ENCODE results near the gene APOA4.

The APOA4 gene

DNA sequence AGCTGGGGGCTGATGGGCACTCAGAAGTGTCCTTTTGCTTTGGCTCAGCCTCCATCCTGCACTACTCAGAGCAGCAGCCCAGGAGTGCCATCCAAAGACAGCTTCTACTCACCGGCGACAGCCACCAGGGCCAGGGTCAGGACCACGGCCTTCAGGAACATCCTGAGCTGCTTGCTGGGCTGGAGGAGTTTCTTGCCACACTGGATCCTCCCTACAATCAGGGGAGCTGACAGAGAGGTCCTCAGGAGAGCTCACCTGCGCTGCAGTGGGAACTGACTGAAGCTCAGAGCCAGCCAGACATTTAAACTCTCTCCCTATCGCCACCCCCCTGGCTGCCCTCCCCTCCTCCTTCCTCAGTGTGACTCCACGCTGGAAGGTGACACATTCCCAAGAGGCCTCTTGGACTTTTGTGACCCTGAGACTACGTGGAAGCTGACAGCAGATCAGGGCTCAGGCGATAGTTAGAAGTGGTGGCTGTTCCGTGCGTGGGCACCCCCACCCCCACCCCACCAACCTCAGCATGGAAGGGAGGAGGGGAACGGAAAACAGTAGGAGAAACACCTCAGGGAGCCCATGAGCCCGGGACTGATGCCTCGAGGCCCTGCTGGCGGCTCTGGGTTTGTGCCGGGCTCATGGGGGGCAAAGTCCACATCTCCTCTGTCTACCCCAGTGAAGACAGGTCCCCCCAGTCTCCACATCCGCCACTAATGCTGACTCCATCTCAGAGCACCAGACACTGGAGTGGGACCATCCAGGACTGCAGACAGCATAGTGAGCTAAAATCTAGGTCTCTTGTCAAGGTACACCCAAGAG lies at the start of gene APOA4:
Gene APOA4, minus strand, starts transcription at position 274 of the 813 bp plus-strand sequence. Its CDS starts 113 bp downstream, at position 161.
- no peak for DNase-seq

DNA sequence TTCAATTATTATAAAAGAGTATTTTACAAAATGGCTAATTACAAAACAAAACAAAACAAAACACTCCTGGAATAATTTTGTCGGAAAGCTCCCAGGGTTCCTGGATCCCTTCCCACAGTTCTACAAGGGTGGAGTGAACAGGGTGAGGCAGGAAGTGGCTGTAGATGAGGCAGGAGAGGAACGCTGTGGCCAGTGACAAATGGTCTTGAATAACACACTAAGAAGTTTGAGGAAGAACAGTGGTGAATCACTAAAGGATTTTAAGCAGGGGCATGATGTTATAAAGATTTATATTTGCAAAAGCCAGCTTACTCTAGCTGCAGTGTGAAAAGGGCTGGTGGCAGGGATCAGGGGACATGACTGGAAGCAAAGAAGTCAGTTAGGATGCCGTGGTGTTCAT lies 48.1 kb upstream of the APOA4 start:
- no peak for DNase-seq

DNA sequence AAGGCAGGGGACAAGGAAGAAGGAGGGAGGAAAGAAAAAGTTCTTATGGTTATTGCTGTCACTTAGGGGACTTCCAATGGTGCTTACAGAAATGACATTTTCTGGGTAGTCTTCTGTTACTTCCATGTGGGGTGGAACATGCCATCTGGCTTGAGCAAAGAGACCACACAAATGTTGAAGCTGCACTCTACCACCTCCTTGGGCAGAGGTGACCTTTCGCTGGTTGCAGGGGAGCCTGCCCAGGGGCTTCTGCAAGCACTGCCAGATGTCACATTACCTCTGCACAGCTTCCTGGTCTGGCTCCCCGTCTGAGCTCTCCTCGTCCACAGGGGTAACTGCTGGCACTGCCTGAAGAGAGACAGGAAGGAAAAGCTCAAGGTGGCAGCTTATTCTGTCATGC lies 47.0 kb upstream of the APOA4 start:
- no peak for DNase-seq

DNA sequence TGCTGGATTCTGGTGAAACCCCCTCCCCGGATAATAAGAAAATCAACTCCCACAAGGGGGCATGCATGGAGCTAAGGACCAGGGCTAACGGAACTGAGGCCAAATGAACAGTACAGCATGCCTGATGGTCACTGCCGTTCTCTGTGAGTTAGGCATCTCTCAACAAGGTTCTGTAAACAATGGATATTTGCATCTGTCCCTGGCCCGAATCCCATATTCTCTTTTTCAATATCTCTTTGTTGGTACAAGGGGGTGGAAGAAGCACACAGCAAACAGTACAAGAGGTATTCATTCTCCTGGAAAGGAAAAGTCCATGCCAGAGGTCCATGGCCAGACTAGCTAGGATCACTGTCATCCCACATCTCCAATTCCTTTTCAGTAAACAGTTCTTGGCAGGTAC lies 46.5 kb upstream of the APOA4 start:
- no peak for DNase-seq

DNA sequence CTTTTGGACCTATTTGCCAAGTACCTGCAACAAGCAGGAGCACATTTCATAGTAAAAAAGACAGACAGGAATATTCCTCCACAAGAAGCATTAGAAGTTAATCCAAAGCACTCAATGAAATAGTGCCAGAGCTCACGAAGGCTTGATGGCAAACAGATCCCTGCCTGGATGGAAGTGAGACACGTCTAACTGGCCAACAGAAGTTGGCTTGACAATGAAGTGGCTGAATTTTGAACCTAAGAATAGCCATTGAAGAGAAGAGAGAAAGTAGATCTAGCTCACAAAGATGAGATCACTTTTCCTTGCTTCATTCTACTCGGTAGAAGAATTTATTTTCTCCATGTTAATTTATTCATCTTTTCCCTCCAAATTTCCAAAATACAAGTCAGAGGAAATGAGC lies 45.0 kb upstream of the APOA4 start:
- no peak for DNase-seq

DNA sequence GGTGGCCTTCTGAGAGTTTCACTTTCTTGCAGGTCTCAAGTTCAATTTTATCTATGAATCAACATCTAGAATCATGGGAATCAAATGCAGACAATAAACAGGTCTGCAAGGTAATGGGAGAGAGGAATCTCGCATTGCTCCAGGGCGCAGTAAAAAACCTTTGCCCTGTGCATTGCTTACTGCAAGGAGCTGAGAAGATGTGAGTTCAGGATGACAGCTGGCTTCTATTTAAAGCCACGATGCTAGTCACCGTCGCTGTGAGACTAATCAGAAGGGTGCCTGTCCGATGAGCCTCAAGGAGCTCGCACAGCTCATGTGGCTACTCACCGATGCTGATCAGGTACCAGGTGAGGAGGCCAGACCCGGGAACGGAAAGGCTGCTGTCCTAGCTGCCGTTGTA lies 44.5 kb upstream of the APOA4 start:
- no peak for DNase-seq

GRCh38 chr11:116866804-116867455 lies 43.8 kb upstream of the APOA4 start:
- DNase-seq, result no peak

DNA sequence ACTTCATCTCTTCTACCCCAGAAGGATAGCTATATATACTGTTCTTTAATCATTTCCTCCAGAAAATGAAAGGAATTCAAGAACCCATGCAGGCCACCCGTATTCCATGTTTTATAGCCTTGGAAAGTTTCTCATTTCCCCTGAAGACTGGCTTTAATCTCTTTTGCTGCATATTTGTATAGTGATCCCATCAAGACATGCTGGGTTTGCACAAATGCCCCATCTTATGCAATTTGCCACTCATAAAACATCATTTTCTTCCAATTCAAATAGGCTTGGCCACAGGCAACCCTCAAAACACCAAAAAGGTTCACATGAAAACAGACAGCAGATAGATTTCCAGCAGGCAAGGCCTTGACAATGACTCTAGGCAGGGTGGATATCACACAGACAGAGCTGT lies 42.6 kb upstream of the APOA4 start:
- DNase-seq, result no peak

DNA sequence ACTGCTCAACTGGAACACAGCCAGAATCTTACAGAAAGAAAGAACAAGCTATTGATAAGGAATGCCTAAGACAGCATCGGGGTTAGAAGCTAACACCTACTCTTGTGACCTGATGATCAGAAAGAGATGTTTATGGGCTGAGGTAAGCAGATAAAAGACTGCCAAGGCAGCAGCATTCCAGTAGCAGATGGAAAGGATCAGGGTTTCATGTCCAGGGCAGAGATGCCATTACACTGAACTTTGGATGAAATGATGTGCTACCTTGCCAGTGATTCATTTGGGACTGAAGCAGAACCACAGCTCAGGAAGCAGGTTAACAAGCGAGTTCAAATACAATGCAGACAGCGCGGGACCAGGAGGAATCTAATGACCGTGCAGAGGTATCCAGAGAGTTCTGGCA lies 41.4 kb upstream of the APOA4 start:
- DNase-seq, result no peak

DNA sequence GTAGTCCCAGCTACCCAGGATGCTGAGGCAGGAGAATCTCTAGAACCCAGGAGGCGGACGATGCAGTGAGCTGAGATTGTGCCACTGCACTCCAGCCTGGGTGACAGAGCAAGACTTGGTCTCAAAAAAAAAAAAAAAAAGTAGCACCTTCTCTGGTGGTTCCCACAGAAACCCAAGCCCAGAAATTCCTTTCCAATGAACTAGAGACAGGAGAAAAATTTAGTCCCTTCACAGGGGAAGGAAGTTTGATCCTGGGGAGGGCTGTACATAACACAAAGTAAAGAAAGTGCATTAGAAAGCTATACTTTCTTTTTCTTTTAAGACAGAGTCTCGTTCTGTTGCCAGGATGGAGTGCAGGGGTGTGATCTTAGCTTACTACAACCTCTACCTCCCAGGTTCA lies 39.8 kb upstream of the APOA4 start:
- no peak for DNase-seq

- no peak for DNase-seq
Measured at GRCh38 chr11:116862185-116862584, 39.1 kb upstream of the APOA4 start.

- DNase-seq, result no peak
Measured at GRCh38 chr11:116861539-116861938, 38.4 kb upstream of the APOA4 start.

- no peak for DNase-seq
Measured at GRCh38 chr11:116860303-116860702, 37.2 kb upstream of the APOA4 start.

- DNase-seq, result no peak
Measured at GRCh38 chr11:116859175-116859574, 36.1 kb upstream of the APOA4 start.

- no peak for DNase-seq
Measured at GRCh38 chr11:116857936-116858335, 34.8 kb upstream of the APOA4 start.

GRCh38 chr11:116857316-116857715 lies 34.2 kb upstream of the APOA4 start:
- no peak for DNase-seq

- no peak for DNase-seq
Measured at GRCh38 chr11:116856423-116856822, 33.3 kb upstream of the APOA4 start.

DNA sequence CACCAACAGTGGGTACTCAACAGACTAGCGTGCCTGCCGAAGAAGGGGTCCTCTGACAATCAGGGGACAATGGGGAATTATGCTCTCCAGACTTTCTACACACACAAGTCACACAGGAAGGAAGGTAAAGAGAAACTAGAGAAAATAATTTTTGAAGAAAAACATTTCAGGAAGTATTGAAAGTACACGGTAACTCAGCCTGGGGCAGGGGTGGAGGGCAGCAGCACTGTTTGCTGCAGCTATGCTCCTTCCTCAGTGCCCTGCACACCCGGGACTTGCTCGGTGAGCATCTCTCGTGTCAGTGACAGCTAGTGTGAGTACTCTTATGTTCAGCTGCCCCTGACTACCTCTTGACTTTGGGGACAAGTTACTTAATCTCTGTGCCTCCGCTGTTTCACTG lies 32.3 kb upstream of the APOA4 start:
- DNase-seq, result no peak

DNA sequence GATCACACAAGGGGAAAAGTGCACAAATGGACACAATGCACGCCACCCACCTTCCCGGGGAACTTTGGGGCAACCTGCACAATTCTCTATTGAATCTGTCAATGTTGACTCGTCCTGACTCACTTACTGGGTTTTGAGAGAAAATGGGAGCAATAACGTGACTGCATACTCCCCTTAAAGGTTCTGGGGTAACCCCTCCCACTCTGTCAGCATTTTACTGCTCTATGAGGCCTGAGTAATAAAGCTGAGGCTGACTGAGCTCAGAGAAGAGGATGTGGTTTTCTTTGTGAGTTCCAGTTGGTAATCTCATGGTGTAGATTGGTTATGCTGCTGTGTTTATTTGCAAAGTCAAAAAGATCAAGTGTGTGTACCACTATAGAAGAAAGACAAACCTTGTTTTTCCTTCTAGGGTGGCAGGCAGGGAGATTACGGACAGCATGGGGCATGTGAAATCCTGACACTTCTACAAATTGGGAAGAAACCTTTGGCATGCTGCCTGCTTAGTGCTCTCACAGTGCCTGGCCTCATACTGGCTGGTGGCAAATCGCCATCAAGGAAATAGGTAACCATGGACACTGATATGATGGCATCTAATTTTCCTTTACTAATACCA lies 30.5 kb upstream of the APOA4 start:
- peak; percentile 61 for DNase-seq

DNA sequence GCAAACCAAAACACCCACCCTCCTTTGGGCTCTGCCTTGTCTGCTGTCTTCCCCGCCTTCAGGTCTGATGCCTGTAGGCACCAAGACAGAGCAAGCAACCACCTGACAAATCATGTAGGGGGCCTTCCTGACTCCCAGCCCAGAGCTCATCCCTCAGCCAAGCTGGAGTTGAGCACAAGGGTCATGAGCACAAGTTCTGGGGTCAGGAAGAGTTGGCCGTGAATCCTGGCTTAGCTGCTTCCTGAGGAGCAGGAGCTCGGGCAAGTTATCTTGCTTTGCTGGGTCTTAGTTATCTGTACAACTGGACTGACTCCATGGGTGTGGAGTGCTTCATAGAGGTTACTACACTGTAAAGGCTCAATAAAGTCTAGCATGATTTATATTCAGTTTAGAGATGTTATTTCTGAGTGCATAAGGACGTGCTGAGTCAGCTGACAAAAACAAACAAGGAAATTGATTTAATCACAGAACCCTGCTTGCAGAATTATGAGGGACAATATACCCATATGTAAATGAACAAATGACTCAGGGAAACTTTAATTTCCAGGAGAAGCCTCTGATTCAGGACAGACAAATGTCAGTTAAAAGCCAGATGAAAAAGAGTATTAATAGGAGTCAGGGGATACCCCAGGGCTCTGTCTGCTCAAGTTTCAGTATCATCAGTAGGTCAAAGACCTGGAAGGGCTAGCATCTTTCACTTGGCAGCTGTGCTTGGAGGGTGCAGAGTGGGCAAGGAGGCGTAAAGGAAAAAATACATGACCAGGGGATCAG lies 29.3 kb upstream of the APOA4 start:
- no peak for DNase-seq

DNA sequence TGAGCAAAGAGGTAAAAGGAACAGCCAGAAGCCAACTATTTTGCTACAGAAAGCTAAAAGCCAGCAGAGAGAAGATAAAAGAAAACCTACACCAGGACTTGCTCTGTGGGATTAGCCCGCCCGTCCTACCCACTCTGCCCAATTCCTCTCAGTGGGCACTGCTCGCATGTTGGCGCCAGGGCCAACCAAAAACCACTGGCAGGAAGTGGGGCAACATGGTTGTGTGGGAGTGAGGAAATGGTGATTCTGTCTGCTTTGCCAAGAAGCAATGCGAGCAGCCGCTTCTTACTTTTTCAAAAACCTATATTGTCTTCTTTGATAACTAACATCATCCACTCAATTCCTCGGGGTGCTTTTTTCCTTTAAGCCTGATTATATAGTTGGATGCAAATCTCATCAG lies 28.5 kb upstream of the APOA4 start:
- DNase-seq, result peak; percentile 51

DNA sequence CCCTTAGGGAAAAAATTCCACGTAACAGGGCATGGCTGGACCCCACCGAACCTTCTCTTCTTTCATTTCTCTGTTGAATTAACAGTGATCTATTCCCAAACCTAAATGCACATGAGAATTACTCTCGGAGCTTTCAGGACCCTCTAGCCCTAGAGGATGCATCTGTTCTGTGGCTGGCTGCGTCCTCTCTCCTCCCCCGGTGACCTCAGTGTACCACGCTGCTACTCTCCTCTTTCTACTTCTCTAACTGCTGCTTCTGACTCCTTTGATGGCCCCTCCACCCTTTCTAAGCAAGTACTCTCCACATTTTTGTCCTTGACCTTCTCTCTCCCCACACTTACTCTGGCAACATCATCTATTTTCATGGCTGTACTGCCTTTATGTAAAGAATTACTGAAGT lies 26.4 kb upstream of the APOA4 start:
- no peak for DNase-seq

DNA sequence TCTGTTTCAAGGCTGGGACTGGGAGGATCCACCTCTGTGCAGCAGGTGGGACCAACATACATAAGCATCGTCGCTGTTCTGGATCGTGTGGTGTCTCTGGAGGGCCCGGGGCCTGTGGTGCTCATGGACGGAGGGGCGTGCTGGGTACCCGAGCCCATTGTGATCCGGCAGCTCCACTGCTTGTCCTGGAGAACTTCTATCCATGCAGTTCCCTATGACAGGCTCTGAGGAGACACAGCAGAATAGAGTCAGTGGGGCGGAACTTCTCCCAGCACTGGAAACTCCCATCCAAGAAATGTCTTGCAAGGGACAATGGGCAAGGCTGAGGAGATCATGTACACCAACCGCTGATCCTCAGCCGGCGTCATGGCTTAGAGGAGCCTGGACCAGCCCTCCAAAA lies 26.0 kb upstream of the APOA4 start:
- DNase-seq, result no peak
